Endothelial cell of hepatic sinusoid (primary cell): Measurements from ENCODE around the gene RXFP1.

Experiments
- in situ Hi-C: cut with HindIII; loops from 2 replicates; pipeline ENCODE4 v1.10.0; 2017; ENCODE audit warnings: low sequenced_read_pairs

Gene RXFP1

DNA sequence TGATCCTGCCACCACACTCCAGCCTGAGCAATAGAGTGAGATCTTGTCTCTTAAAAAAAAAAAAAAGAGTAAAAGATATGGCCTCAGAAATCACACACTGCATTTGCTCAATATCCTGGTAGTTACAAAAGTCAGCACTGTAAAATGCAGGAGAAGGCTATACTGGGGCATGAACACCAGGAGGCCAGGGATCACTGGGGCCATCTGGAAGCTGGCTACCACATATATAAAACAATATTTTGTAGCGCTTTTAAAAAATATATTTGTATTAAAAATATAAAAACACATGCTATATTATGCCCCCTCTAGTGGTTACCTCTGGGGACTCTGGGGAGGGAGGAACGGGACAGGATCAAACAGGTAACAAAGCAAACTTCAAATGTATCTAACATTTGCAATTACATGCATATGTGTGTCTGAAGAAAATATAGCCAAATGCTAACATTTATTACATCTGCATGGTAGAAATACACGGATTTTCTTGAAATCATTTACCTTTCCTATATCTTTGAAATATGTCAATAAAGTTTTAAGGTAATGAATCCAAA is 146.0 kb downstream of the RXFP1 start:
- in situ Hi-C loops: no loop called here

- in situ Hi-C loops: no loop called here
Measured at GRCh38 chr4:158669310-158669709, 147.6 kb downstream of the RXFP1 start.

GRCh38 chr4:158670975-158671664 is 149.4 kb downstream of the RXFP1 start:
- in situ Hi-C loops: no loop called here

GRCh38 chr4:158671665-158671914 is 149.9 kb downstream of the RXFP1 start, which contains the start of gene C4orf46:
TSS of gene C4orf46 (minus strand) at chr4:158671887. CDS start at chr4:158671801, 86 bp downstream.
- in situ Hi-C loops: no loop called here

GRCh38 chr4:158671915-158672806 is 150.5 kb downstream of the RXFP1 start, which contains the start of gene ETFDH:
TSS of gene ETFDH (plus strand) at chr4:158672296. CDS start at chr4:158672457, 161 bp downstream.
- in situ Hi-C loops: no loop called here

DNA sequence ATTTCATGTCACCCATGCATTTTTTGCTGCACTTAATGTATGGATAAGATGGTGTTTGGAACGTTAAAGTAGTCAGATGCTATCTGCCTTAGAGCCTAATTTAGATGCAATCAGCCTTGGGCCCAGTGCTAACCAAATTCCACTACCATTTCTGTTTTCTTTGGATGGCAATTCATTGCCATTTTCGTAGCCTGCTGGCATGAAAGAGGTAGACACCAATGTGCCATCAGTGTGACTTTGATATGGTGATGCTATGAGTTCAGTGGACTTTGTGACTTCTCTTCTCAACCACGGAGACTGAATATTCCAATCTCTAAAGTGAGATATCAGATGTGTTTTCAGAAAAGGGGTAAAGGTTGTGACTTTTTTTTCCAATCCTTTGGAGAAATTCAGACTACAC is 152.0 kb downstream of the RXFP1 start:
- in situ Hi-C loops: no loop called here

DNA sequence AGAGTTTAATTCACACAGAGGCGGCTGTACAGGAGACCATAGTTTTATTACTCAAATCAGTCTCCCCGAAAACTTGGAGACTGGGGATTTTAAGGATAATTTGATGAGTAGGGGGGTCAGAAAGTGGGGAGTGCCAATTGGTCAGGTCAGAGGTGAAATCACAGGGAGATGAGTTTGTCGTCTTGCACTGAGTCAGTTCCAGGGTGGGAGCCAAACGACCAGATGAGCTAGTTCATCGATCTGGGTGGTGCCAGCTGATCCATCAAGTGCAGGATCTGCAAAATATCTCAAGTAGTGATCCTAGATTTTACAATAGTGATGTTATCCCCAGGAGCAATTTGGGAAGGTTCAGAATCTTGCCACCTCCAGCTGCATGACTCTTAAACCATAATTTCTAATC is 154.4 kb downstream of the RXFP1 start:
- in situ Hi-C loops: no loop called here

DNA sequence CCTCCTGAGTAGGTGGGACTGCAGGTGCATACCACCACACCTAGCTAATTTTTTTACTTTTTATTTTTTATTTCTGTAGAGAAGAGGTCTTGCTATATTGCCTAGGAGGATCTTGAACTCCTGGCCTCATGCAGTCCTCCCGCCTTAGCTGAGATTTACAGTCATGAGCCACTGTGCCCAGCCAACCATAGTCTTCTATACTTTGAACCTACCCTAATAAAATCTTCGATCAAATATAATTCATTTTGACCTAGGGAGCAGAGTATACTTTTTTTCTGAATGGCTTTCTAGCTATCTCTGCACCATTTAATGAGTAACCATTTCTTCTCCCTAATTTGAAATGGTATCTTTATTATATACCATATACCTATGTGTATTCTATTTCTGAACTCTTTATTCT is 157.1 kb downstream of the RXFP1 start:
- in situ Hi-C loops: no loop called here

GRCh38 chr4:158681629-158682028 is 159.9 kb downstream of the RXFP1 start:
- in situ Hi-C loops: no loop called here

GRCh38 chr4:158682066-158682465 is 160.4 kb downstream of the RXFP1 start:
- in situ Hi-C loops: no loop called here

- in situ Hi-C loops: no loop called here
Measured at GRCh38 chr4:158688813-158689212, 167.1 kb downstream of the RXFP1 start.
